ENCODE measurements around the gene AKR1D1.
"Not testable (repeated sequence)": the region's sequence is repeated elsewhere in the genome, so short reads cannot be mapped to it uniquely, and the experiment has no call there.

AKR1D1 gene

DNA sequence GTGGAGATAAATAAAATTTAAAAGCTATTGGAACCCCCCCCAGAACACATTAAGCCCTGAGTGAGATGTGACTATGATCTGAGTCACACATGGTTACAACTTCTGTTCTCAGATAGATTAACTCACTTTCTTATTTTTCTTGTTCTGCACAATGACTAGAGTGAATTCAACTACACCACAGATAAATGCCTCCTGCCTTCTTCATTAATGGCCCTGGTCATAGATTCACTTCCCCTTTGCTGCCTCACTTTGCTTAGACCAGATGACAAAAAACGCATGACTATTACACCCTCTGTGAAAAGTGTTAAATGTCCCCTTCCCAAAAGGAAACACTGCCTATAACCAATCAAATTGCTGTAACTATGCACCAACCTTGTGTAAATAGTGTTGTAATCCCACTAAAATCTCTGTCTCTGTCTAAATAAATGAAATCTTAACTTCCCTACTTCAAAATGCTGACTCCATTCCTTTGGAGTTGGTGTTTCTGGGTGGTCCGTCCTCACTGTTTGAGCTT lies 49.4 kb downstream of the AKR1D1 start:
- no peak for DNase-seq

DNA sequence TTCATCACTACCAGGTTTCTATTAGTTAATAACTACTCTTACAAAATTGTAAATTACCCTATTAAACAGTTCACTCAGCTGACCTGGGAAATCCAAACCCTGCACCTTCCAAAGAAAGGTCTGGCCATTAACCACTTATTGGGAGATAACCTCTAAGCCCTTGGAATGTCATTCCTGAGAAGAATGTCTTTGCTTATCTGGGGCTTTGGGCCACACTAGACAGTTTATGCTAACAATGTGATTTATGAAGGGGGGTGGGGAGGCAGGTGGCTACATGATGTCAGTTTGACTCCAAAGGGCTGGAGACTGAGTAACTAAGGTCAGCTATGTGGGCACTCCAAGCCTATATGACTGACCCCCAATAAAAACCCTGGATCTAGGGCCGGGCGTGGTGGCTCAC lies 50.7 kb downstream of the AKR1D1 start:
- no peak for DNase-seq

DNA sequence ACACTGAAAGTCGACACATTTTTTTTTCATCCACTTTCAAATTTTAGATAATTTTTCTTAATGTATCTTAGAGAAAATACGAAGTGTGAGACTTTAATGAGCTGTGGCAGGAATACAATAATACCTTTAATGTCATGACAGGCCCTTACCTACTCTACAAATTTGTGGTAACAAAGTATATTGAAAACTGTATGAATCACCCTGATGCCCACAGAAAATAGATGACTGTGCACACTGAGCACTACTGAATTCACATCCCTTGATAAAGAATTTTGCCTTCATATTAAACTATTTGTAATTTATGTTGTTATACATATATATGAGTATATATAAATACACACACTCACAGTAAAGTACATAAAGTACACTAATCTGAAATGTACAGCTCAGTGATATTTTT lies 51.7 kb downstream of the AKR1D1 start:
- DNase-seq, result no peak

DNA sequence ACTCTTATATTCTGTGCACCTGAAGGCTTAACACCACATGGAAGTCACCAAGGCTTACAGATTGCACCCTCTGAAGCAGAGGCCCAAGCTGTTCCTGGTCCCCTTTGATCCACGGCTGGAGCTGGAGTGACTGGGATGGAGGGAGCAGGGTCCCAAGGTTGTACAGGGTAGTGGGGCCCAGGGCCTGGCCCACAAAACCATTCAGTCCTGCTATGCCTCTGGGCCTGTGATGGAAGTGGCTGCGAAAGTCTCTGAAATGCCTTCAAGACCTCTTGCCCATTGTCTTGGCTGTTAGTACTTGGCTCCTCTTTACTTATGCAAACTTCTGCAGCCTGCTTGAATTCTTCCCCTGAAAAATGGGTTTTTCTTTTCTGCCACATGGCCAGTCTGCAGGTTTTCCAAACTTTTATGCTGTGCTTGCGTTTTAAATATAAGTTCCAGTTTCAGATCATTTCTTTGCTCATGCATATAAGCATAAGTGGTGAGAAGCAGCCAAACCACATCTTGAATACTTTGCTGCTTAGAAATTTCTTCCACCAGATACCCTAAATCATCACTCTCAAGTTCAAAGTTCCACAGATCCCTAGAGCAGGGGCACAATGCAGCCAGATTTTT lies 53.4 kb downstream of the AKR1D1 start:
- no peak for DNase-seq

GRCh38 chr7:138137423-138138171 lies 61.3 kb downstream of the AKR1D1 start:
- DNase-seq, result no peak

- DNase-seq, result no peak
Measured at GRCh38 chr7:138138244-138138643, 62.0 kb downstream of the AKR1D1 start.

- no peak for DNase-seq
Measured at GRCh38 chr7:138142583-138143201, 66.4 kb downstream of the AKR1D1 start.

GRCh38 chr7:138144958-138145357 lies 68.7 kb downstream of the AKR1D1 start:
- no peak for DNase-seq

DNA sequence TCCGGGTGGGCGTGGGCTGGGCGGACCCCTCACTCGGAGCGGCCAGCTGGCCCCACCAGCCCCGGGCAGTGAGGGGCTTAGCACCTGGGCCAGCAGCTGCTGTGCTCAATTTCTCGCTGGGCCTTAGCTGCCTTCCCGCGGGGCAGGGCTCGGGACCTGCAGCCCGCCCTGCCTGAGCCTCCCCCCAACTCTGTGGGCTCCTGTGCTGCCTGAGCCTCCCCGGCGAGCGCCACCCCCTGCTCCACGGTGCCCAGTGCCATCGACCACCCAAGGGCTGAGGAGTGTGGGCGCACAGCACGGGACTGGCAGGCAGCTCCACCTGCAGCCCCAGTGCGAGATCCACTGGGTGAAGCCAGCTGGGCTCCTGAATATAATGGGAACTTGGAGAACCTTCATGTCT lies 70.0 kb downstream of the AKR1D1 start:
- DNase-seq, result not testable (repeated sequence)

DNA sequence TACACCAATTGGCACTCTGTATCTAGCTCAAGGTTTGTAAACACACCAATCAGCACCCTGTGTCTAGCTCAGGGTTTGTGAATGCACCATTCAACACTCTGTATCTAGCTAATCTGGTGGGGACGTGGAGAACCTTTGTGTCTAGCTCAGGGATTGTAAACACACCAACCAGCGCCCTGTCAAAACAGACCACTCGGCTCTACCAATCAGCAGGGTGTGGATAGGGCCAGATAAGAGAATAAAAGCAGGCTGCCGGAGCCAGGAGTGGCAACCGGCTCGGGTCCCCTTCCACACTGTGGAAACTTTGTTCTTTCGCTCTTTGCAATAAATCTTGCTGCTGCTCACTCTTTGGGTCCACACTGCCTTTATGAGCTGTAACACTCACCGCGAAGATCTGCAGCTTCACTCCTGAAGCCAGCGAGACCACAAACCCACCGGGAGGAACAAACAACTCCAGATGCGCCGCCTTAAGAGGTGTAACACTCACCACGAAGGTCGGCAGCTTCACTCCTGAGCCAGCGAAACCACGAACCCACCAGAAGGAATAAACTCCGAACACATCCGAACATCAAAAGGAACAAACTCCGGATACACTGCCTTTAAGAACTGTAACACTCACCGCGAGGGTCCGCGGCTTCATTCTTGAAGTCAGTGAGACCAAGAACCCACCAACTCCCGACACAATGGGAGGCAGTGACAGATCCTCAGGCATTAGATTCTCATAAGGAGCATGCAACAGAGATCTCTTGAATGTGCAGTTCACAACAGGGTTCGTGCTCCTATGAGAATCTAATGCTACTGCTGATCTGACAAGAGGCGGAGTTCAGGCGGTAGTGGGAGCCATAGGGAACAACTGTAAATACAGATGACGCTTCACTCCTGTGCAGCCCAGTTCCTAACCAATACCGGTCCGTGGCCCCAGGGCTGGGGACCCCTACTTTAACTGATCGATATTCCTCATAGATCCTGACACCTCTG lies 70.8 kb downstream of the AKR1D1 start:
- not testable (repeated sequence) for DNase-seq

DNA sequence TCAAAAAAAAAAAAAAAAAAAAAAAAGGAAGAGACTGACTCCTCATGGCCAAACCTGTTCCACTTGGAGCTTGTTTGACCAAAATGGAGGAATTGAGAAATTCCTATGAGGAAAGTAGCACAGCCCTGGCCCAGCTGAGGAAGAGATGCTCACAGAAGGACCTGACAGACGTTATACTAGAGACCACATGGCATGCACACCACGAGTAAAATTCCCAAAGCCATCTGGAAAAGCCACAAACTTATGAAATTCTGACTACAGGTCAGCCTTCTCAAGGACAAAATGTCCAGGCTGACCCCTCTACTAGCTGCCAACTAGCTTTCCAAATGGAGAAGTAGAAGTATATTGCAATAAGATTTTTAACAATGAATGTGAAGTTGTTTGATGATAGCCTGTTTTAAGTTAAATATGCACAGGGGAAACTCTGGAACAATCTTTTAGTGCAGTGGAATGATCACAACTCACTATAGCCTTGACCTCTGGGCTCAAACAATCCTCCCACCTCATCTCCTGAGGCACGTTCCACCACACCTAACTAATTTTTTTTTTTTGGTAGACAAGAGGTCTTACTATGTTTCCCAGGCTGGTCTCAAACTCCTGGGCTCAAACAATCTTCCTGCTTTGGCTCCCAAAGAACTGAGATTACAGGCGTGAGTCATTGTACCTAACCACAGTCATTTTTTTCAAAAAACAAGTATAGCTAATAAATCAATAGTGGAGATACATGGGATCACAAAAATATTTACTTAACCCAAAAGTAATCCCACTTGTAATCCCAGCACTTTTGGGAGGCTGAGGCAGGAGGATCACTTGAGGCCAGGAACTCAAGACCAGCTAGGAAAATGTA lies 75.7 kb downstream of the AKR1D1 start:
- no peak for DNase-seq

- DNase-seq, result no peak
Measured at GRCh38 chr7:138154661-138155060, 78.4 kb downstream of the AKR1D1 start.

DNA sequence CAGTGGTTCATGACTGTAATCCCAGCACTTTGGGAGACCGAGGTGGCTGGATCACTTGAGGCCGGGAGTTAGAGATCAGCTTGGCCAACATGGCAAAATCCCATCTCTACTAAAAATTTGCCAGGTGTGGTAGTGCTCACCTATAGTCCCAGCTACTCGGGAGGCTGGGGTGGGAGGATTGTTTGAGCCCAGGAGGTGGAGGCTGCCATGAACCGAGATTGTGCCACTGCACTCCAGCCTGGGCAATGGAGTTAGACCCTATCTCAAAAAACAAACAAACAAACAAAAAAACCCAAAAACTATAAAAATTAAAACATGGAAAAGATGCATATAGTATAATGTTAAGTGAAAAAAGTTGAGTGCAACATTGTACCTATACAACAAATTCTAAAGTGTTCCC lies 81.4 kb downstream of the AKR1D1 start:
- no peak for DNase-seq

- DNase-seq, result no peak
Measured at GRCh38 chr7:138158739-138159528, 82.7 kb downstream of the AKR1D1 start.

DNA sequence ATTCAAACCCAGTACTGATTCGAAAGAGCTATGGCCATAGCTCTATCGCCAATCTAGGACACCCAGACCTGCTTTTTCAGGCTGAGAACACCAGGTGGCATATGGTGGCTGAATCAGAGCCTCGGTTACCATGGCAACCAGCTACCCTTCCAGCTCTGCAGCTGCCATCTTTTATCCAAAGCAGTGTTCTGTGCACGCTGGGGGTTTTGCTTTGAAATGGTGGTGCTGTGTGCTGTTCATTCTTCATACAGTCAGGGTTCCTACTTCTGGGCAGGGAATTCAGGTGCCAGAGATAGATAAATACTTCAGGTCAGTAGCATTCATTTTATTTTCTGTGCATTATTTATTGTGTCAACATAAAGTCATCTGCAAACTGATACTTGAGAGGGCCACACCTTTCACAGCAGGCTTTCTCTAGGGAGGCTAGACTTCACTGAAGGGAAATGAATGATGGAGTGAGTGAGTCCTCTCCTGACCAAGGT lies 85.4 kb downstream of the AKR1D1 start:
- DNase-seq, result peak; percentile 65

DNA sequence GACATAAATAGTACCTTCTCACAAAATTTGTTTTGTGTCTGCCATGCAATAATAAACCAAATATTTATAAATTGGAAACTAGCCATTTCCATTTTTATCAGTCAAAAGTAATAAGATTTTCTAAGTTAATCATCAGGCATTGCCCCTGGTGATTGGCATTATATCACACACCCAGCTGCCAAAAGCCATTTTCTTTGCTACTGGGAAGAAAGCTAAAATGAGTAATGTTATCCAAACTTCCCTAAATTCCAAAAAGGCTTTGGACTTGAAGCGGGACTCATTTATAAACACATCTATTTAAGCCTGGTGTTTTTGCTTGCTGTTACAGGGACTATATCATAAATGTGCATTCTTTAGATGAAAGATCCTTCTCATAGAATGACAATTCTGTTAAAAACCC lies 86.0 kb downstream of the AKR1D1 start:
- no peak for DNase-seq

DNA sequence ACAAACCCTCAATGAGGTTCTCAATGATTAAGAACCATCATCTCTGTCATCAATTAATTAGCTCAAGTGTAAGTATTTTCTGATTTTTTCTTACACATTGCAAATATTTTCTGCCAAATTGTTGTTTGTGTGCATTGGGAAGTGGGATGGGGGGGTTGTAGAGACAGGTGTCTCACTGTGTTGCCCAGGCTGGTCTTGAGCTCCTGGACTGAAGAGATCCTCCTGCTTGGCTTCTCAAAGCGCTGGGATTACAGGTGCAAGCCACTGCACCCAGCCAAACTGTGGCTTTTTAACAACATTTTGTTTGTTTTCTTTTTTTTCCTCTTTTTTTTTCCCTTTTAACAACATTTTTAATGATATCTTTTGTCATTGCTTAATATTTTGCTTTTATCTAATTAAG lies 87.5 kb downstream of the AKR1D1 start:
- no peak for DNase-seq

GRCh38 chr7:138164804-138165203 lies 88.5 kb downstream of the AKR1D1 start:
- DNase-seq, result no peak

GRCh38 chr7:138166681-138167080 lies 90.4 kb downstream of the AKR1D1 start:
- DNase-seq, result no peak

- no peak for DNase-seq
Measured at GRCh38 chr7:138167222-138167621, 91.0 kb downstream of the AKR1D1 start.

DNA sequence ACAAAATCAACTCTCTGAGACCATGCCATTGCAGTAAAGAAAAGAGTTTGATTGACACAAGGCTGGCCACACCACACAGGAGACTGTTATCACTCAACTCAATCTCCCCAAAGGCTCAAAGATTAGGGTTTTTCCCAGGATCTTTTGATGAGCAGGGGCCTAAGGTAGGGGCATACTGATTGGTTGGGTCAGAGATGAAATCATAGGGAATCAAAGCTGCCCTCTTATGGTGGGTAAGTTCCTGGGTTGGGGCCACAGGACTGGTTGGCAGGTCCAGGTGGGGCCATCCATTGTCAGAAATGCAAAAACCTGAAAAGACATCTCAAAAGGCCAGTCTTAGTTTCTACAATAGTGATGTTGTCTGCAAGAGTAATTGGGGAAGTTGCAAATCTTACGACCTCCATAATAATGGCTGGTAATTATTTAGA lies 91.6 kb downstream of the AKR1D1 start:
- DNase-seq, result no peak

All from activated gamma-delta T cell treated with Interleukin-2 at 50 U/mL for 16 hours (primary cell).